ENCODE results near the gene PCSK2.

Gene PCSK2

GRCh38 chr20:17391127-17391771 is 164.4 kb downstream of the PCSK2 start:
- in situ Hi-C loops (cut with MboI; ENCODE audit: low sequenced_read_pairs): no loop called here

- in situ Hi-C loops (cut with MboI; ENCODE audit: low sequenced_read_pairs): no loop called here
These were observed 167.6 kb downstream of the PCSK2 start for GRCh38 chr20:17394411-17394810.

GRCh38 chr20:17395729-17396128 is 168.9 kb downstream of the PCSK2 start:
- in situ Hi-C loops (cut with MboI; ENCODE audit: low sequenced_read_pairs): no loop called here

- in situ Hi-C loops (cut with MboI; ENCODE audit: low sequenced_read_pairs): no loop called here
These were observed 172.6 kb downstream of the PCSK2 start for GRCh38 chr20:17399303-17399985.

- in situ Hi-C loops (cut with MboI; ENCODE audit: low sequenced_read_pairs): no loop called here
These were observed 176.6 kb downstream of the PCSK2 start for GRCh38 chr20:17403461-17403860.

GRCh38 chr20:17406051-17406590 is 179.3 kb downstream of the PCSK2 start:
- in situ Hi-C loops (cut with MboI; ENCODE audit: low sequenced_read_pairs): no loop called here

GRCh38 chr20:17407550-17407949 is 180.7 kb downstream of the PCSK2 start:
- in situ Hi-C loops (cut with MboI; ENCODE audit: low sequenced_read_pairs): no loop called here

GRCh38 chr20:17417225-17417624 is 190.4 kb downstream of the PCSK2 start:
- in situ Hi-C loops (cut with MboI; ENCODE audit: low sequenced_read_pairs): no loop called here

GRCh38 chr20:17418737-17419136 is 191.9 kb downstream of the PCSK2 start:
- in situ Hi-C loops (cut with MboI; ENCODE audit: low sequenced_read_pairs): no loop called here

- in situ Hi-C loops (cut with MboI; ENCODE audit: low sequenced_read_pairs): no loop called here
These were observed 192.7 kb downstream of the PCSK2 start for GRCh38 chr20:17419479-17420041.

GRCh38 chr20:17421493-17421892 is 194.7 kb downstream of the PCSK2 start:
- in situ Hi-C loops (cut with MboI; ENCODE audit: low sequenced_read_pairs): no loop called here

- in situ Hi-C loops (cut with MboI; ENCODE audit: low sequenced_read_pairs): no loop called here
These were observed 196.9 kb downstream of the PCSK2 start for GRCh38 chr20:17423782-17424181.

GRCh38 chr20:17427638-17428037 is 200.8 kb downstream of the PCSK2 start:
- in situ Hi-C loops (cut with MboI; ENCODE audit: low sequenced_read_pairs): loop anchor here (25.0 kb wide), 1 partner anchor 615 kb away; no protein-coding TSS in a partner anchor

- in situ Hi-C loops (cut with MboI; ENCODE audit: low sequenced_read_pairs): loop anchor here (25.0 kb wide), 1 partner anchor 618 kb away; no protein-coding TSS in a partner anchor
These were observed 203.5 kb downstream of the PCSK2 start for GRCh38 chr20:17430125-17430950.

- in situ Hi-C loops (cut with MboI; ENCODE audit: low sequenced_read_pairs): loop anchor here (25.0 kb wide), 1 partner anchor 619 kb away; no protein-coding TSS in a partner anchor
These were observed 205.0 kb downstream of the PCSK2 start for GRCh38 chr20:17431621-17432364.

- in situ Hi-C loops (cut with MboI; ENCODE audit: low sequenced_read_pairs): loop anchor here (25.0 kb wide), 1 partner anchor 624 kb away; no protein-coding TSS in a partner anchor
These were observed 209.8 kb downstream of the PCSK2 start for GRCh38 chr20:17436664-17437063.

GRCh38 chr20:17437251-17437650 is 210.4 kb downstream of the PCSK2 start:
- in situ Hi-C loops (cut with MboI; ENCODE audit: low sequenced_read_pairs): loop anchor here (25.0 kb wide), 1 partner anchor 625 kb away; no protein-coding TSS in a partner anchor

GRCh38 chr20:17438436-17439039 is 211.7 kb downstream of the PCSK2 start:
- in situ Hi-C loops (cut with MboI; ENCODE audit: low sequenced_read_pairs): loop anchor here (25.0 kb wide), 1 partner anchor 626 kb away; no protein-coding TSS in a partner anchor

GRCh38 chr20:17439616-17440296 is 212.9 kb downstream of the PCSK2 start:
- in situ Hi-C loops (cut with MboI; ENCODE audit: low sequenced_read_pairs): loop anchor here (25.0 kb wide), 1 partner anchor 627 kb away; no protein-coding TSS in a partner anchor
